HEK293 (cell line): ENCODE data around the gene ADAM17.

Experiments used
- CTCF ChIA-PET: fragments of 350-600 bp; formaldehyde crosslinking; extraction: SDS; loops from one replicate; lab custom pipeline; 2021; ENCODE audit warnings: antibody characterized with exemption; lab: Yijun Ruan, JAX
- POLR2A ChIA-PET: fragments of 300-600 bp; formaldehyde crosslinking; extraction: SDS; loops from one replicate; lab custom pipeline; 2020; ENCODE audit warnings: antibody characterized with exemption, inconsistent platforms; lab: Yijun Ruan, JAX
- H3K27ac ChIP-seq: fragments of 200-500 bp; sonication (Bioruptor generic); 2 replicates; pipeline ENCODE4 v1.5.1; 2014; ENCODE audit warnings: low read depth, low read length, control low read depth, inconsistent platforms; ENCODE audit errors: extremely low read depth
- H3K36me3 ChIP-seq, 2 experiments: fragments of 200-500 bp in 1 of 2; sonication (Bioruptor generic) in 1 of 2; 1 replicate in 1 of 2; 2 replicates in 1 of 2; pipeline ENCODE4 v1.5.1; 2014 to 2017; ENCODE audit warnings: inconsistent platforms in 2 of 2, low read length in 2 of 2; ENCODE audit not compliant: control insufficient read depth in 2 of 2, insufficient read depth in 1 of 2
- H3K4me1 ChIP-seq: fragments of 200-500 bp; sonication (Bioruptor generic); 2 replicates; pipeline ENCODE4 v1.5.1; 2014; ENCODE audit warnings: mild to moderate bottlenecking, low read length, inconsistent platforms; ENCODE audit not compliant: control insufficient read depth, insufficient read depth
- H3K4me3 ChIP-seq: 2 replicates; pipeline ENCODE4 v1.5.1; 2011; ENCODE audit warnings: low read depth, mild to moderate bottlenecking, control low read depth, low read length, moderate library complexity
- H3K9me3 ChIP-seq: fragments of 200-500 bp; sonication (Bioruptor generic); 2 replicates; pipeline ENCODE4 v1.5.1; 2014; ENCODE audit warnings: low read depth, low read length, inconsistent platforms; ENCODE audit not compliant: control insufficient read depth, insufficient read depth
- ZBTB8A ChIP-seq: fragments of 450-650 bp; formaldehyde crosslinking; IDR thresholded peaks from 2 replicates; pipeline ENCODE4 v1.5.1; 2016; ENCODE audit warnings: missing biosample characterization, missing genetic modification characterization
- ZNF157 ChIP-seq: fragments of 450-650 bp; formaldehyde crosslinking; IDR thresholded peaks from 2 replicates; pipeline ENCODE4 v1.5.1; 2016; ENCODE audit warnings: missing biosample characterization, missing genetic modification characterization
- ZNF19 ChIP-seq: fragments of 450-650 bp; formaldehyde crosslinking; IDR thresholded peaks from 2 replicates; pipeline ENCODE4; 2016; ENCODE audit warnings: missing biosample characterization, missing genetic modification characterization, low read depth
- ZNF24 ChIP-seq: fragments of 450-650 bp; formaldehyde crosslinking; IDR thresholded peaks from 2 replicates; pipeline ENCODE4 v1.5.1; 2016; ENCODE audit warnings: missing biosample characterization, missing genetic modification characterization
- ZNF274 ChIP-seq, 2 experiments: fragments of 200-500 bp in 1 of 2; fragments of 450-650 bp in 1 of 2; sonication (Bioruptor generic) in 1 of 2; formaldehyde crosslinking in 1 of 2; IDR thresholded peaks; 2 replicates each; pipeline versions ENCODE4 v1.5.1 to v1.6.1; 2014 to 2016; ENCODE audit warnings: borderline replicate concordance in 1 of 2, inconsistent platforms in 1 of 2, low read length in 1 of 2, missing biosample characterization in 1 of 2, missing genetic modification characterization in 1 of 2
- ZNF335 ChIP-seq: fragments of 450-650 bp; formaldehyde crosslinking; conservative IDR thresholded peaks from 2 replicates; pipeline ENCODE4 v1.5.1; 2016; ENCODE audit warnings: missing biosample characterization, missing genetic modification characterization
- ZNF341 ChIP-seq: fragments of 450-650 bp; formaldehyde crosslinking; IDR thresholded peaks from 2 replicates; pipeline ENCODE4; 2016; ENCODE audit warnings: low read depth, missing biosample characterization, missing genetic modification characterization
- ZNF426 ChIP-seq: fragments of 450-650 bp; formaldehyde crosslinking; IDR thresholded peaks from 2 replicates; pipeline ENCODE4 v1.5.1; 2017; ENCODE audit warnings: missing biosample characterization, missing genetic modification characterization, mild to moderate bottlenecking, inconsistent platforms, moderate library complexity
- ZNF585B ChIP-seq: fragments of 450-650 bp; formaldehyde crosslinking; IDR thresholded peaks from 2 replicates; pipeline ENCODE4 v1.5.1; 2016; ENCODE audit warnings: missing biosample characterization, missing genetic modification characterization
- ZNF596 ChIP-seq: fragments of 450-650 bp; IDR thresholded peaks from 2 replicates; pipeline ENCODE4 v1.5.0; 2018; ENCODE audit warnings: missing biosample characterization, mild to moderate bottlenecking, missing genetic modification characterization, moderate library complexity
- ZNF623 ChIP-seq: fragments of 450-650 bp; formaldehyde crosslinking; IDR thresholded peaks from 2 replicates; pipeline ENCODE4 v1.5.1; 2016; ENCODE audit warnings: missing biosample characterization, missing genetic modification characterization
- ZNF670 ChIP-seq: fragments of 450-650 bp; formaldehyde crosslinking; IDR thresholded peaks from 2 replicates; pipeline ENCODE4 v1.5.1; 2016; ENCODE audit warnings: missing biosample characterization, missing genetic modification characterization, low read depth
- ZNF791 ChIP-seq: fragments of 450-650 bp; formaldehyde crosslinking; IDR thresholded peaks from 2 replicates; pipeline ENCODE4 v1.5.1; 2016; ENCODE audit warnings: missing biosample characterization, missing genetic modification characterization
- ZNF792 ChIP-seq: fragments of 450-650 bp; formaldehyde crosslinking; IDR thresholded peaks from 2 replicates; pipeline ENCODE4 v1.5.1; 2016; ENCODE audit warnings: missing biosample characterization, missing genetic modification characterization
- ZNF843 ChIP-seq: fragments of 450-650 bp; formaldehyde crosslinking; IDR thresholded peaks from 2 replicates; pipeline ENCODE4 v1.5.1; 2016; ENCODE audit warnings: missing biosample characterization, missing genetic modification characterization
- TF ChIP-seq, protein P1 (sequence below): sonication (generic); formaldehyde crosslinking; IDR thresholded peaks from 2 replicates; pipeline ENCODE4 v1.8.1; 2022; ENCODE audit warnings: mild to moderate bottlenecking, moderate library complexity, missing genetic modification reagents
- TF ChIP-seq, protein P2 (sequence below): fragments of 450-650 bp; formaldehyde crosslinking; IDR thresholded peaks from 2 replicates; pipeline ENCODE4 v1.5.1; 2017; ENCODE audit warnings: missing biosample characterization, missing genetic modification characterization
- TF ChIP-seq, protein P3 (sequence below): fragments of 450-650 bp; formaldehyde crosslinking; IDR thresholded peaks from 2 replicates; pipeline ENCODE4; 2016; ENCODE audit warnings: missing biosample characterization, missing genetic modification characterization
- TF ChIP-seq, protein P4 (sequence below): fragments of 450-650 bp; formaldehyde crosslinking; IDR thresholded peaks from 2 replicates; pipeline ENCODE4 v1.5.1; 2017; ENCODE audit warnings: missing biosample characterization, missing genetic modification characterization
- TF ChIP-seq, protein P5 (sequence below): fragments of 450-650 bp; formaldehyde crosslinking; IDR thresholded peaks from 2 replicates; pipeline ENCODE4 v1.5.1; 2016; ENCODE audit warnings: missing biosample characterization, missing genetic modification characterization

Gene ADAM17

DNA sequence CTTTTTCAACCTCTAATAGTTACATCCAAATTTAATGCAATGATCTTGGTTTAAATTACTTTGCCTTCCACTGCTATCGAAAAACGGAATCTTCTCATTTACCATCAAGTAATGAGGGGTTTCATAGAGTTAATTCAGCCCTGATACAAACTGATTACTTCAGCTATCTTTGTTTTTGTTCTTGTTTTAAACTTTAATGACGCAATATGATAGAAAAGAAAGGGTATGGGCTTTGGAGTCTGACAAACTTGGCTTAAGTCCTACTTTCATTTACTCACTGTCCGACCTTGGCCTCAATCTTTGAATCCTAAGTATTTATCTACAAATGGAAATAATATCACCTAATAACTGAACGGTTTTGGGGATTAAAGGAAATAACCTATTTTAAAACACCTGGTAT, 16.1 kb downstream of the ADAM17 start:
- Histone ChIP-seq H3K4me3 (no peak overlapping the region), H3K9me3 (no peaks in the 10 kb centered on the region), H3K4me1 (peaks cover 5% of the 10 kb centered on the region; the same call in 1 of the 2 replicates), H3K27ac (no peak overlapping the region), H3K36me3 (peaks cover 7 to 10% of the 10 kb centered on the region in 2 experiments; a peak in 2 of 3 replicates)
- TF ChIP-seq ZNF24 (tag by site-specific recombination) (no peak), ZNF426 (tag by site-specific recombination) (no peak), ZNF19 (no peak), ZNF157 (no peak), ZBTB8A (tag by site-specific recombination) (no peak), ZNF335 (no peak), ZNF670 (tag by site-specific recombination) (no peak), ZNF596 (no peak), ZNF623 (no peak)
- TF ChIP-seq, protein P1, sequence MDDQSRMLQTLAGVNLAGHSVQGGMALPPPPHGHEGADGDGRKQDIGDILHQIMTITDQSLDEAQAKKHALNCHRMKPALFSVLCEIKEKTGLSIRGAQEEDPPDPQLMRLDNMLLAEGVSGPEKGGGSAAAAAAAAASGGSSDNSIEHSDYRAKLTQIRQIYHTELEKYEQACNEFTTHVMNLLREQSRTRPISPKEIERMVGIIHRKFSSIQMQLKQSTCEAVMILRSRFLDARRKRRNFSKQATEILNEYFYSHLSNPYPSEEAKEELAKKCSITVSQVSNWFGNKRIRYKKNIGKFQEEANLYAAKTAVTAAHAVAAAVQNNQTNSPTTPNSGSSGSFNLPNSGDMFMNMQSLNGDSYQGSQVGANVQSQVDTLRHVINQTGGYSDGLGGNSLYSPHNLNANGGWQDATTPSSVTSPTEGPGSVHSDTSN (CRISPR knock-in tag): no peak
- TF ChIP-seq, protein P2, sequence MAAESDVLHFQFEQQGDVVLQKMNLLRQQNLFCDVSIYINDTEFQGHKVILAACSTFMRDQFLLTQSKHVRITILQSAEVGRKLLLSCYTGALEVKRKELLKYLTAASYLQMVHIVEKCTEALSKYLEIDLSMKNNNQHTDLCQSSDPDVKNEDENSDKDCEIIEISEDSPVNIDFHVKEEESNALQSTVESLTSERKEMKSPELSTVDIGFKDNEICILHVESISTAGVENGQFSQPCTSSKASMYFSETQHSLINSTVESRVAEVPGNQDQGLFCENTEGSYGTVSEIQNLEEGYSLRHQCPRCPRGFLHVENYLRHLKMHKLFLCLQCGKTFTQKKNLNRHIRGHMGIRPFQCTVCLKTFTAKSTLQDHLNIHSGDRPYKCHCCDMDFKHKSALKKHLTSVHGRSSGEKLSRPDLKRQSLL (tag by site-specific recombination): no peak
- TF ChIP-seq, protein P3, sequence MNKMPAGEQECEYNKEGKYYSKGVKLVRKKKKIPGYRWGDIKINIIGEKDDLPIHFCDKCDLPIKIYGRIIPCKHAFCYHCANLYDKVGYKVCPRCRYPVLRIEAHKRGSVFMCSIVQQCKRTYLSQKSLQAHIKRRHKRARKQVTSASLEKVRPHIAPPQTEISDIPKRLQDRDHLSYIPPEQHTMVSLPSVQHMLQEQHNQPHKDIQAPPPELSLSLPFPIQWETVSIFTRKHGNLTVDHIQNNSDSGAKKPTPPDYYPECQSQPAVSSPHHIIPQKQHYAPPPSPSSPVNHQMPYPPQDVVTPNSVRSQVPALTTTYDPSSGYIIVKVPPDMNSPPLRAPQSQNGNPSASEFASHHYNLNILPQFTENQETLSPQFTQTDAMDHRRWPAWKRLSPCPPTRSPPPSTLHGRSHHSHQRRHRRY: no peak
- CTCF ChIA-PET: no interaction called here
- POLR2A ChIA-PET: interaction anchor here (0.6 to 1.3 kb wide), 3 partner anchors 15 to 91 kb away, joined by 3 to 4 read pairs (median 3); partner anchors contain the start of genes ADAM17 and YWHAQ

DNA sequence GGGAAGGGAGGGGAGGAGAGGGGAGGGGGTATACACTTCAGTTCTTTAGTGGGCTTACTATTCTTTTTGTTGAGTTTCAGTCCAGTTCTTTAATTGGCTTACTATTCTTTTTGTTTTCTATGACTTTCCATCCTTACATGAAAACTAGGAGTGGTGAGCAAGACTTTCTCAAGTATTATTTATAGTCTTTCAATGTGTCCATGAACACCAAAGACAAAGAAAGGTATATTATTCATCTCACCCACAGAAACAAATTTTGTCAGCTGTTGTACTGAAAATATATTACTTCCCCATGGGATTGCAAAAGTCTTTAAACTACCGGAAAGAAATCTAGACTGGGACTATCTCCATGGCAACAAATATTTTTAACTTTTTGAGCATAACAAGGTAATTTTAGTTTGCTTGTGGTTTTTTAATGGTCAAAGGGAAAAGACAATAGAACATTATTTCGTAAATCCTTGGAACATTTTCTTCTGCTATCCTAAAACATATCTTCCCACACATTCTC, 17.6 kb downstream of the ADAM17 start:
- Histone ChIP-seq H3K27ac (no peak overlapping the region), H3K9me3 (no peaks in the 10 kb centered on the region), H3K4me1 (peaks cover 5% of the 10 kb centered on the region; the same call in 1 of the 2 replicates), H3K4me3 (no peak overlapping the region), H3K36me3 (peaks cover 10 to 19% of the 10 kb centered on the region in 2 experiments; a peak in 2 of 3 replicates)
- POLR2A ChIA-PET: no interaction called here
- CTCF ChIA-PET: interaction anchor here (0.7 kb wide), 2 partner anchors 50 to 102 kb away, joined by 3 read pairs; no protein-coding TSS in a partner anchor
- TF ChIP-seq, protein P4, sequence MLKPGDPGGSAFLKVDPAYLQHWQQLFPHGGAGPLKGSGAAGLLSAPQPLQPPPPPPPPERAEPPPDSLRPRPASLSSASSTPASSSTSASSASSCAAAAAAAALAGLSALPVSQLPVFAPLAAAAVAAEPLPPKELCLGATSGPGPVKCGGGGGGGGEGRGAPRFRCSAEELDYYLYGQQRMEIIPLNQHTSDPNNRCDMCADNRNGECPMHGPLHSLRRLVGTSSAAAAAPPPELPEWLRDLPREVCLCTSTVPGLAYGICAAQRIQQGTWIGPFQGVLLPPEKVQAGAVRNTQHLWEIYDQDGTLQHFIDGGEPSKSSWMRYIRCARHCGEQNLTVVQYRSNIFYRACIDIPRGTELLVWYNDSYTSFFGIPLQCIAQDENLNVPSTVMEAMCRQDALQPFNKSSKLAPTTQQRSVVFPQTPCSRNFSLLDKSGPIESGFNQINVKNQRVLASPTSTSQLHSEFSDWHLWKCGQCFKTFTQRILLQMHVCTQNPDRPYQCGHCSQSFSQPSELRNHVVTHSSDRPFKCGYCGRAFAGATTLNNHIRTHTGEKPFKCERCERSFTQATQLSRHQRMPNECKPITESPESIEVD (tag by site-specific recombination): peak; percentile 71
- TF ChIP-seq ZNF843 (tag by site-specific recombination): no peak

DNA sequence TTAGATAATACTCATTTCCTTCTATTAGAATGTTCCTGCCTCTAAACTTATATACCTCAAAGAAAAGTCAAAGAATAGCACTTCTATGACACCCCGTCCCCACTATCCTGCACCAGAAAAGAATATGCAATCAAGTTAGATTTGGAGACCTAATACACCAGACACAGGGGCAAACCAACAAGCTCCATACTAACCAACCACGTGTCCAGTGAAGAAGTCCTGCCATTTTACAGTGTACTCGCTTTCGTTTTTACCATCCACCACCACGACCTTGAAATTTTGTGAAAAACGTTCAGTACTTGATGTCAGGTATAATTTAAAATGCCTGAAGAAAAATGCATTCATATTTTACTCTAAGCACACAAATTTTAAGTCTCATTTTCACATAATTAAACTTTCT, 19.1 kb downstream of the ADAM17 start:
- H3K4me3 ChIP-seq: no peak overlapping the region
- no peaks in the 10 kb centered on the region for H3K9me3 ChIP-seq
- CTCF ChIA-PET: no interaction called here
- peaks cover 7 to 32% of the 10 kb centered on the region in 2 experiments; a peak in 2 of 3 replicates for H3K36me3 ChIP-seq
- TF ChIP-seq ZNF585B (tag by site-specific recombination): no peak
- TF ChIP-seq, protein P5, sequence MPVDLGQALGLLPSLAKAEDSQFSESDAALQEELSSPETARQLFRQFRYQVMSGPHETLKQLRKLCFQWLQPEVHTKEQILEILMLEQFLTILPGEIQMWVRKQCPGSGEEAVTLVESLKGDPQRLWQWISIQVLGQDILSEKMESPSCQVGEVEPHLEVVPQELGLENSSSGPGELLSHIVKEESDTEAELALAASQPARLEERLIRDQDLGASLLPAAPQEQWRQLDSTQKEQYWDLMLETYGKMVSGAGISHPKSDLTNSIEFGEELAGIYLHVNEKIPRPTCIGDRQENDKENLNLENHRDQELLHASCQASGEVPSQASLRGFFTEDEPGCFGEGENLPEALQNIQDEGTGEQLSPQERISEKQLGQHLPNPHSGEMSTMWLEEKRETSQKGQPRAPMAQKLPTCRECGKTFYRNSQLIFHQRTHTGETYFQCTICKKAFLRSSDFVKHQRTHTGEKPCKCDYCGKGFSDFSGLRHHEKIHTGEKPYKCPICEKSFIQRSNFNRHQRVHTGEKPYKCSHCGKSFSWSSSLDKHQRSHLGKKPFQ (tag by site-specific recombination): no peak
- no peak for TF ChIP-seq ZNF274 (IDR thresholded peaks at IDR 0.05; ENCODE audit: low read length)
- TF ChIP-seq ZNF274 (tag by site-specific recombination; IDR thresholded peaks at IDR 0.05; ENCODE audit: borderline replicate concordance): no peak
- TF ChIP-seq ZNF341: no peak
- TF ChIP-seq ZNF792 (tag by site-specific recombination): no peak
- TF ChIP-seq ZNF791 (tag by site-specific recombination): no peak
- H3K27ac ChIP-seq: no peak overlapping the region
- peaks cover 5% of the 10 kb centered on the region; the same call in 1 of the 2 replicates for H3K4me1 ChIP-seq
- POLR2A ChIA-PET: no interaction called here
